Measurements from ENCODE around the gene ADGRE1.

ADGRE1 gene

DNA sequence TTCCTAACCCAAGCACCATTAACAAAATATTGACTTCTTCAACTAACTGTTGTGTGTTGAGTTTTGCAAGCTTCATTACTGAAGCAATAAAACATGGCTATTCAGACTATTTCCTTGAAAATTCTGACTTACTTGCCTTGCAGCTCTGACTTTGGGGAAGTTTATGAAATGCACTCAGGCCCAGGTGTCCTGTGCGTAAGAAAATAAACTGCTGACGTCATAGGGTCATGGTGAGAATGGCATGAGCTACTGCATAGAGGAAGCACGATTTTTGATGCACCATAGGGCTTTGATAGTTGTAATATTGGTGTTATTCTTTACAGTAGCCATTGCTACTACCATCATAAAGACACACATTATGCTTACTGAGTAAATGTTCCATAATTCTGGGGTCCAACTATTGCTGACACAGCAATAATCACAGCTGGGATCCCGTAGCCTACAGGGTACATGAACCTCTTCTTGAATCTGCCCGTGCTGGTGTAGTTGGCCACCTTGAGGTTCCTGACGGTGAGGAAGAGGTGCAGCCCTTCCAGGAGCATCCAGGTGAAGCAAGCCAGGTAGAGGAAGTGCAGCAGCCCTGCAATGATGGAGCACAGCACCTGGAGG lies 76.0 kb downstream of the ADGRE1 start:
- peak; percentile 35 for DNase-seq

- peak; percentile 56 for DNase-seq
Measured at GRCh38 chr19:6963937-6964336, 76.6 kb downstream of the ADGRE1 start.

DNA sequence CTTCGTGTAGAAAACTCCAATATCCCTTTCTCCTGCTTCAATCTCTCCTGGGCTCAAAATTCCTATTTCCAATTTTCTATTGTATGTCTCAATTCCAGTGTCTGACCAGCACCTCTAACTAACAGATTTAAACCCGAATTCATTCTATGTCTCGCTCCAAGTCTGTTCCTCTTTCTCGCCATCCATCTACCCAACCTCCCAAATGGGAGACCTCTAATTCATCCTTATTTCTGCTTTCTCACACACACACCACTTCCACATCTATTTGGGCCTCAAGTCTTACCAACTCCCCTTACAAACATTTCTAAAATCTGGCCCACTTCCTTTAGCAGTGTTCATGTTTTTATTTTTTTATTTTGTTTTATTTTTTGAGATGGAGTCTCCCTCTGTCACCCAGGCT lies 80.6 kb downstream of the ADGRE1 start:
- DNase-seq, result no peak

GRCh38 chr19:6969490-6969889 lies 82.1 kb downstream of the ADGRE1 start:
- DNase-seq, result no peak

GRCh38 chr19:6970021-6970420 lies 82.6 kb downstream of the ADGRE1 start:
- DNase-seq, result peak; percentile 71

GRCh38 chr19:6970443-6970842 lies 83.1 kb downstream of the ADGRE1 start:
- DNase-seq, result peak; percentile 84

- DNase-seq, result no peak
Measured at GRCh38 chr19:6971366-6971765, 84.0 kb downstream of the ADGRE1 start.

- DNase-seq, result no peak
Measured at GRCh38 chr19:6976197-6976596, 88.8 kb downstream of the ADGRE1 start.

- DNase-seq, result no peak
Measured at GRCh38 chr19:6979399-6979798, 92.0 kb downstream of the ADGRE1 start.

DNA sequence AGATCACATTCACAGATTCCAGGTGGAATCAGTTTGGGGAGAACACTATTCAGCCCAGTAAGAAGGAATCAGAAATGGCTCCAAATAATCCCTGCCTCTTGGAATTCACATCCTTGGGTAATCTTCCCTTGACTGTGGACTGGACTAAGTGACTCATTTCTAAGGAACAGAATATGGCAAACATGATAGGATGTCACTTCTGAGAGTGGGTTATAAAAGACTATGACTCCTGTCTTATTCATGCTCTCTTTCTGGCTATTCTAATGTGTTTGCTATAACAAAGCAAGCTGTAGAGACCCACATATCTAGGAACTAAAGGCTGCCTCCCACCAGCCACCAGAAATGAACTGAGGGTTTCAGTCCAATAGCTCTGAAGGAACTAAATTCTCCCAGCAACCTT lies 96.1 kb downstream of the ADGRE1 start:
- DNase-seq, result no peak

DNA sequence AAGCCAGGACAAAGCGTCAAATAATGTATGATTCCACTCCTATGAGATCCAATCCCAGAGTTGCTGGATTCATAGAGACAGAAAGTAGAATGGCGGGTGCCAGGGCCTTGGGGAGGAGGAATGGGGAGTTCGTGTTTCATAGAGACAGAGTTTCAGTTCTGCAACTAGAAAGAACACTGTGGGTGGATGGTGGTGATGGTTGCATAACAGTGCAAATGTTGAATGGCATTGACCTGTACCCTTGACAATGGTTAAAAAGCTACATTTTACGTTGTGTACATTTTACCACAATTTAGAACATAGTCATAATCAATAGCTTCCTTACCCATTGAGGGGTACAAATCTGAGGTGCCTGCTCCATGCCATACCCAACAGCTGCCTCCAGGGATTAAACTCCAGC lies 100.5 kb downstream of the ADGRE1 start:
- DNase-seq, result no peak

GRCh38 chr19:6988257-6988656 lies 100.9 kb downstream of the ADGRE1 start:
- DNase-seq, result no peak
